ENCODE data around the gene COLEC12.
"Not testable (repeated sequence)": the region's sequence is repeated elsewhere in the genome, so short reads cannot be mapped to it uniquely, and the experiment has no call there.

The COLEC12 gene

DNA sequence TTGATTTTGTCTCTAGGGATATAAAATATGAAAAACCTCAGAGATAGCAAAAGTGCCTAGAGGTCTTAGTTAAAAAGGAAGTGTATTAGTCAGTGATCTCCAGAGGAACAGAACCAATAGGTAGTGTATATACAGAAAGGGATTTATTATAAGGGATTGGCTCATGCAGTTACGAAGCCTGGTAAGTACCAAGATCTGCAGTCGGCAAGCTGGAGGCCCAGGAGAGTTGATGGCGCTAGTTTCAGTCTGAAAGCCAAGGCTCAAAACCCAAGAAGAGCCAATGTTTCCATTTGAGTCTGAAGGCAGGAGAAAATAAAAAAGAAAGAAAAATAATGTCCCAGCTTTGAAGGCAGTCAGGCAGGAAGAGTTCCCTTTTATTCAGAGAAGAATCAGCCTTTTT lies 93.3 kb downstream of the COLEC12 start:
- no peak for DNase-seq

DNA sequence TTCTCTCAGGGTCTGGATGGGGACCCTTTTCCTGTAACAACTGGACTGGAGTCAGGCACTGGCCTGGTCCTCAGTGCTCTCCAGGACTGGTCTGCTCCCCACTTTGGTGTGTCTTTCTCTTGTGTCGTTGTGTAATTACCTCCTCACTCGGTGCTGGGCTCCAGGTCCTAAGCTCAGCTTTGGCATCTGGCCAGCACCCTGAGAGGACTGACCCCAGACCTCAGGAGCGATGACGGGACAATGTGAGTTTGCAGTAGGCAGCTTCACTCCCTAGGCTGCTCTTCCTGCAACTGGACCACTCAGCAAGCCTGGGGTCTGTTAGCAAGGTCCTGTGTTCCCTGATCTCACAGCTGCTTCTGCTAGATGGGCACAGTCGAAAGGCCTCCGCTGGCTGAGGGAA lies 93.8 kb downstream of the COLEC12 start:
- DNase-seq, result no peak

DNA sequence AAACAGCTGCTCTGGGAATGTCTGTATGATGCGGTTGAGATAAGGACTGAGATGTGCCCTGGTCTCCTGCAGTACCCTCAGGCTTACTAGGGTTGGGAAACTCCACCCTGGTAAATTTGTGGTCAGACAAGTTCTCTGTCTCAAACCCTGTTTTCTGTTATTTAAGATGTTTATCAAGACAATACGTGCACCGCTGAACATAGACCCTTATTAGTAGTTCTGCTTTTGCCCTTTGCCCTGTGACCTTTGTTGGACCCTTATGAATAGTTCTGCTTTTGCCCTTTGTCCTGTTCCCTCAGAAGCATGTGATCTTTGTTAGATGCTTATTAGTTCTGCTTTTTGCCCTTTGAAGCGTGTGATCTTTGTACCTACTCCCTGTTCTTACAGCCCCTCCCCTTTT lies 95.5 kb downstream of the COLEC12 start:
- DNase-seq, result not testable (repeated sequence)

DNA sequence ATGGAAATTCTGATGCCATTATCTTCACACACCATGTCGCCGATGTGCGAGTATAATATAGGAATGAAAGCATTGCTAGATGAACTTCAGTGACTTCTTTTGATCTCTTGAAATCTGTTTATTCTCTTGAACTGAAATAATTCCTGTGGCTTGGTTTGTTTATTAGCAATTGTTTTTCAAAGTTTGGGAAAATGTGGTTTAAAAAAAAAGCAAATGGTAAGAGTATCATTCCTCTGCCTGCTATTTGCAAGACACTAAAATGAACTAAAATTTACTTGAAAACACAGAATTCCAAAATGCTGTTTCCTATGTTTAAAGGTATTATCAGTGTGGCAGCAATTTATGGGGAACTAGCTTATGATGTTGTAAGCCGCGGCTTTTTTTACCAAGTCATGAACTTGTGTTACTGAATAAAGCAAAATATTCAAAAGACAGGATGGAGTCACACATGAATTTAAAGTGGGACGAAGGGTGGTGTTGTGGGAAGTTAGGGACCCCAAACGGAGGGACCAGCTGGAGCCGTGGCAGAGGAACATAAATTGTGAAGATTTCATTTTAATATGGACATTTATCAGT lies 96.4 kb downstream of the COLEC12 start:
- no peak for DNase-seq

DNA sequence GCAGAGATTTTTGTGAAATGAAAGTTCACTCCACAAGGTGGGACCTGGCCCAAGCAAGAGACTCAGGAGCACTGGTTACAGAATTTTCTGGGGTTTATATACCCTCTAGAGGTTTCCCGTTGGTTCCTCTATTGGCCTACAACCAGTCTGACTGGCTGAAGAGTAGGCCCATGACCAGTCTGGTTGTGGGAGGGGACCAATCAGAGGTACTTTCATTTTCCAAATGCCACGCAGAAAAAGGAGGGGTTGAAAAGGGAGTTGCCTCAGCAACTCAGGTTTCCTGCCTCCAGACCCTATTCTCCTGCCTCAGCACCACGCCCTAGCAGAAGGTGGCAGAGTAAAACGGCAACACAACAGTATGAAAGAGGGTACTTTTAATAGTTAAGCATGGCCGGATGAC lies 98.4 kb downstream of the COLEC12 start:
- no peak for DNase-seq

DNA sequence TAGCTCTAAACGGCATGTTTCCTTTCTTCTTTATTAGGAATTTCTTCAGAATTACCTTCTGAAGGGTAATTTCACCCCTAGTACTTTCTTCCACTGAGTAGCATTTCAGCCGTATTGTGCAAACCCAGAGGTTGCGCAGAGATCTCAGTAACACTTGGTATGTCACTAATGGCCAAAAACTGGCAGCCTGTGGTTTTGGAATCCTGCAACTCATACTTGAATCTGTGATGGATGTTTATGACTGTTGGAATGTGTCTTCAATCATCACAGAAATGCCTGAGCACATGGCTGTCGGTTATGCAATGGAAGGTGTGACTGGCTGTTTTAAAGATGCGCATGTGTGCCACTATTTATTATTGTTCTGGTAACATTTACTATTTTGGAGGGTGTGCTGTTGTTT lies 100.0 kb downstream of the COLEC12 start:
- peak in 1 of 2 donors; percentile 52 for DNase-seq

DNA sequence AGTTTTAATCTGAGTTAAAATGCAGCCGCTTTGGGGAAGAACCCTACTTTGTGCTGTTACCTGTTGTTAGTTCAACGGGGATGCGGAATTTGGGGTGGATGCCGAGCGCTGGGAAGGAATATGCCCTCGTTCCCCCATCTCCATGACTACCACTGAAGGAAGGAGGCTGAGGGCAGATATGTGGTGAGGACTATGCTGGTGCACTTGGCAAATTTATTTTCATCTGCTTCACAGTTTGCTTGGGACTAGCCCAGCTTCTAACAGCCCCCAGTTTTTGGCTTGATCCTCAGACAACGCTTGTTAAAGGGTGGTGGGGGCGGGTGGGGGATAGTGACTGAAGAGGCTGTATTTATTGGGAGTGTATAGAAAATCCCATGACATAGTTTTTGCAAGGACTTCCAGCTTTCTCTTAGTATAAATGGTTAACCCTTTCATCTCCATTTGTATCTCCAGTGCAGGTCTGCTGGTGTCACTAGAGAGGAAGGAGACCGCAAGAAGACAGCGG lies 100.8 kb downstream of the COLEC12 start:
- no peak for DNase-seq

DNA sequence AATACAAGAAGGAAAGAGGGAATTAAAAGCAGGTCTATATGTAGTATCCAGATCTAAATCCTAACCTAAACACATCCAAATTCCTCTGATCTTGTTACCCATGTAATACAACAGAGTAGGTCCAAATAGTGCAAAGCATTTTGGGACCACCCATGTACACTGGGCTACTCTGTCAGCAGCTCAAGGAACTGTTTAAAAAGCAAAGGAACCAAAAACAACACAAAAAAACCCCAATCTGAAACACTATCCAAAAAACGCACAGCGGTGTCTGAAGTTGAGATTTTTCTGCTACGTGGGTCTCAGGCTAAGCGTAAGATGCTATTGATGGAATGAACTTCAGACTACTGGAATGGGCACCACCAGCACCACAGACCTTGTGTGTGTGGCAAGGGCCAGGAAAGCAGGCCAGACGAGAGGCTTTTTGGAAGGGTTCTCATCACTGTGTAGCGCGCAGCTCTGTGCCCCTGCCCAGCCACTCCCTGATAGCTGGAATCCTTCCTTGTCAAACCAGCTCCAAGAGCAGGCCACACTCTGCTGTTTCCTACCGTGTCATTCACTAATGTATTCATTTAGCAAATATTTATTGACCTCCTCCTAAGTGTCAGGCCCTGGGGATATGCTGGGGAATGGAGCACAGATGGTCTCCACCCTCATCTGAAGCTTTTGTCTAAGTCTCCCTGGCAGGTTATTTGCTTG lies 101.4 kb downstream of the COLEC12 start:
- DNase-seq, result no peak

DNA sequence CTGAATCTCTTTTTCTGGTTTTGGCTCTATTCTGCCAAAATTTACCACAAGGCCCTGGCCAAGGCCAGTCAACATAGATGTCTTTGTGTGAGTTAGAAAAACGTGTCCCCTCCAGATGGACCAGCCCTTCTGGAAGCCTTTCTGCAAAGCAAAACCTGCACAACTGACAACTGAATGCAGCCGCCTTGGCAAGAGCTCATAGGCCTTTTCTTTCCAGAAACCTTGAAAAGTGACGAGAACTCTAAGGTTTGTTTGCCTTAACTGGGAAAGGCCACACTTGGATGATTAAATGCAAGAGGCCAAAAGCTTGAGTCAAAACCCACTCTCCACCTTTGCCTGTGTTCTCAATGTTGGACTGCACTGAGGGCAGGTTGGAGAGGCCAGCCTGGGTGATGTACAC lies 103.9 kb downstream of the COLEC12 start:
- no peak for DNase-seq

DNA sequence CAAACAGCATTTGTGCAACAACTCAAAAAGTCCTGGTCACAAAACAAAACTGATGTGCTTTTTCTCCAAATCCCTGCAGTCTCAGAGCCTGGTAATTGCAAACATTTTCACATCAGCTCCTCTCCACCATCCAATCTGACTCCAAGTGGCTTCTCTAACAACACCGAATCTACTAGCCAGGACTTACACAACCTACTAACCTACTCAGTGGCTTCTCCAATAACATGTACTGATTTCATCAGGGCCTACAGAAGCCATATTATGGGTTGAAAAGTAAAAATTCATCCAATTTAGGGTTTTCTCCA lies 104.3 kb downstream of the COLEC12 start:
- no peak for DNase-seq

DNA sequence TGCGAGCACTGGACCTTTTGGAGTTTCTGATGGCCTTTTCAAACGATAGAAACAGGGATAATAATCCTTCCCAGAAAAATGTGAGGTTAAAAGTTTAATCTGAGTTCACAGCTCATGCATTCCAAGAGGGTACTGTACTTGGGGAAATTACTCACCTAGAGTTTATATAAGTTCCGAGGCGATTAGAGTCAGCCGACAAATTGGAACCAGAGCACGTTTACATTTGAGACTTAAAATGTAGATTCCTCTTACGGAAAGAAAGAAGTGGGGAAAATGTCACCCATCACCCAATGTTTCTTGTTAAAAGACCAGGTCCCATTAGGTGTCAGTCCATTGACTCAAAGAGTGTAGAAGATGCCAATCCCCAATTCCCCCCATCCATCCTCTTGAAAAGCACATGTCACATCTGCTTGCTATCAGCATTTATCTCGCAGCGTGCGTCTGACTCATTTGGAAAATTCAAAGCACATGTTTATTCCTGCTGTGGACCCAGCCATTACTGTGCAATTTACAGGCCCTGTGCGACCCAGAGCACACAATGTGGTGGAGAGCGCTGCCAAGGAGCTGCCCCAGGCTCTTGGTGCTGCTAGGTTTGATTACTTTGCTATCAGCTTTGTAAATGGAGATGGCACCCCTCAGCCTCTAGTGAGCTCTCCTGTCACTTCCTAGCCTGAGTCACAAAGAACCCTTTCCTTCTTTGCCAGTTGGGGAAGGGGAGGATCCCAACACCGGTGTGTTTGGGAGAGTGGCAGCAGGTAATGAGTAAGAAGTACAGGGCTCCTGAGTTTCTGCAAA lies 104.8 kb downstream of the COLEC12 start:
- DNase-seq, result no peak

DNA sequence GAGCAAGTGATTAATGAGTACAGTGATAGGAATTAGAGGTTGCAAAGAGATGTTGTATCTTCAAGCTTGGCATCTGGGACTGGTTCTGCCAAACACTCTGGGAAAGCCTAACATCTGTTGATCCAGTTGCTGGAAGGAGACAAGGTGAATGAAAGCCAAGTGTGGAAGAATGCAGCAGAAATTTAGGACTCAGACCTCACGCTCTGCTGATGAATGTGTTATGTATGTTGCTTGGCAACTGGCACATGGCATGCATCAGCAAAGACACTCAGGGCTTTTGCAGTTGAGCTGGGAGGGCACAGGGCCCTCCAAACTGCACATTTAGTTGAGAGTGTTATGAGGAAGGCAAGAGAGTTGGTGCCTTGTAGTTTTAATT lies 105.5 kb downstream of the COLEC12 start:
- no peak for DNase-seq

DNA sequence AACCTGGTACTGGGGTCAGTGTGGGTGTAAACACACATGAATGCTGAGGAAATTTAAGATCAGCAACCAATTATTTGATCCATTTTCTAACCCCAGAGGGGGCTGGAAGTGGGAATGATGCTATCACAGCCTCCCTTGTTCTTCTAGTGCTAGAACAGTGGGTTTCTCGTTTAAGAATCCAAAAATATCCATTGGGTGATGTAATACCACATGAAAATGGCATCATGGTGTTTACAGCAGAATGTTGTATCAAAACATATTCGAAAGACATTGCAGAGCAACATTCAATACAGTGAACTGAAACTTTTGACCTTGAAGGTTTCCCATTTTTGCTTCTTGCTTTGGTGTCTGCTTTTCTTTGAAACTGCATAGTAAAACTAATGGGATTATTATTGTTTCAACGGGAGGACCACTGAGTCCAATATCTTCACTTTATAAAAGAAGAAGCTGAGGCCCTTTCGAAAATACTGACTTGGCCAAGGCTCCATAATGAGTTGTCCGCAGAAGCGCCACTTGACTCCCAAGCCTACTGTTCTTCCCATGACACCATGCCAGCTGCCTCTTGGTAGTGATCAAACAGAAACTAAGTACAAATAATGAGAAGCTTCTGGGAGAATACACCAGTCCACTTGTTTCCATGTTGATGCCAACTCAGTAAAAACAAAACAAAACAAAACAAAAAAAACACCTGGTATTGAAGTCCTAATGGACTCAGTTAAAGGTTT lies 106.1 kb downstream of the COLEC12 start:
- DNase-seq, result no peak

DNA sequence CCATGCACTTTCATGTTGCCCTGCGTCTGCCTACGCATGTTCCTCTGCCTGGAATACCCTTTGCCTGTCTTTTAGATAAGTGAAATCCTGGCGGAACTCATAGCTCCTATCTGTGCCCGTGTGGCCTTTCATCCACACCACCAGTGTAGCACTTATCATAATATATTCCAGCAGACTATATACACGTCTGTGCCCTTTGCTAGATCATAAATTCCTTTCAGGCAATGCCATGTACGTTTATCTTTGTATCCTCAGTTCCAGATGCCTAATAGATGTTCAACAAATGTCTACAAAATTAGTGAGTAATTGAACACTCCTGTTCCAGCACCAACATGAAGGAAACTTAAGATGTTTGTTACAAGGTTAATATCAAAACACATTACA lies 106.9 kb downstream of the COLEC12 start:
- no peak for DNase-seq

DNA sequence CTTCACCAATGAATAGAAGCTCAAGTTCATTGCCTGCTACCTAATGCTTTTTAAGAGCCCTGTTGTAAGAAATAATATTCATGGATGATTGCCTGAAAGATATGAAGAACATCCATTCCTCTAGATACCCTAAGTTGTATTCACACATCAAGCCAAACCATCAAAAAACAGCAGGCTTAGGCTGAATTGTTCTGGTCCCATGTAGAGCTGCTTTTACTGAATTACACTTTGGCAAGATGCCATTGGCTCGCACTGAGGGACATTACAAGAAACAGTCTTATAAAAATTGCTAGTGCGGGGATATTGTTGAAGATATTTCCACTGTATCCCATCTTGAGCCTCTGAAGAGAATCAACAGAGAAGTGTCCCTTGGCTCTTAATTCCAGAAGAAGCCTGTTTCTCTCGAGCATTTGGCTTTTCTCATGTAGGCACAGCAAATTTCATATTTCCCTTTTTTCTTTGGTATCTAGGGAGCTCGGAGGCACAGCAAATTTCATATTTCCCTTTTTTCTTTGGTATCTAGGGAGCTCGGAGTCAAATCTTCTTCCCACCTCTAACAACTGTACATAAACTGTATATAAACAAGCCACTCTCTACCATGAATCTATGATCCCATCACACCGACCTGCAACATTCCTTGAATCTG lies 107.5 kb downstream of the COLEC12 start:
- DNase-seq, result no peak

DNA sequence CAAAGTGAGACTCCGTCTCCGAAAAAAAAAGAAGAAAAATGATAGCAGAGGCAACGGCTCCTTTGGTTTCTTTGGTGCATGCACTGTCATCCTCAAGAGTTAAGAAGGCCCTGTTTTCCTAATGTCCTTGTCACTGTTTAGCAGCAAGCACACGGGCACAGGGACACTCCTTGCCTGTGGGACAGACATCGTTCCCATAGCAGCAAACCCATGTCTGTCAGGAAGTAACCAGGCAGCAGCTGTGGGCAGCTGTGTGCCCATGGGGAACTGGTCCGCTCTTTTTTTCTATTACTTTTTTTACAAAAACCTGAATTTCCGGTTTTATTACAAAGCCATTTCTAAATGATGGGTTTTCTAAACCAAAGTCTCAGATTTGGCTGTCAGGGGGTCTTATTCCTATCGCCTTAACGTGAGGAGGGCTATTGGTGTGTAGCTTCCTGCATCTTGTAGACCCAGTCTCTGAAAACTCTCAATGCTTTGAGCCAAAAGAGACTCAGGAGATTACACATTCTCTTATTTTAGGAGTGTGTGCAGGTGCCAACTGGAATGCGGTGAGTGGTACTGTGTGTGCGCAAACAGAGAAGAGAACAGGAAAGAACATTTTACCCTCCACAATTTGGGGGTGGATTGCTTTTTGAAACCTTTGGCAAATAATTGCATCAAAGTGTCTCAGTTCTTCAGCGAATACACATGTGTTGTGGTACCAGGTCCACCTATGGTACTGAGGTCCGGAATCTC lies 109.6 kb downstream of the COLEC12 start:
- DNase-seq, result no peak

DNA sequence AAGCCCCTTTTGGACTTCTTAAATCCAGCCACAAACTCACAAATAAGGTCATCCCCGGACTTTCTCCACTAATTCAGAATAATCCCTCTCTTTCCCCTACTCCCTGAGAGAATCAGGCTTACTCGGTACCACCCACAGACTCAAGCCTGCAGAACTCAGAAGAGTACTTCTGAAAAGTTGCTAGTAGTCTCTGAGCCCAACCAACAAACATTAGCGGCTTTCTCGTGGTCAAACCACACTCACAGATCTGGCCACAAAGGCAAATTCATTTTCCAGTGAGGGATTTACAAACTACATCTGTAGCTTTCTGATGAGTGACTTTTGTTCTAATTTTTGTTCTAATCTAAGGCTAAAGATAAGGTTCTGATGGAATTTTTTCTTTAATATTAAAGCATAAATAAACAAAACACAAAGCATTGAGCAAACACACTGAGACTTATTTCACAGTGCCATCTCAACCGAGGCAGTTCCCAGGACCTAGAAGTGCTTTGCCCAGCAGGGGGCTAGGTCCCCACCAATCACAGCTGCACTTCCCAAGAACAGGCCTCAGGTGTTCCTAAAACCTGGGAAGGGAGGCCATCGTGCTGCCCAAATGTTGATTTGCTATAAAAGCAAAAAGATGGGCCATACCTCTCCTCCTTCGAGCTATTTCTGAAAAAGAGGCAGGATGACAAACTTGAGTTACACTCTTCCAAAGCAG lies 110.7 kb downstream of the COLEC12 start:
- DNase-seq, result no peak

DNA sequence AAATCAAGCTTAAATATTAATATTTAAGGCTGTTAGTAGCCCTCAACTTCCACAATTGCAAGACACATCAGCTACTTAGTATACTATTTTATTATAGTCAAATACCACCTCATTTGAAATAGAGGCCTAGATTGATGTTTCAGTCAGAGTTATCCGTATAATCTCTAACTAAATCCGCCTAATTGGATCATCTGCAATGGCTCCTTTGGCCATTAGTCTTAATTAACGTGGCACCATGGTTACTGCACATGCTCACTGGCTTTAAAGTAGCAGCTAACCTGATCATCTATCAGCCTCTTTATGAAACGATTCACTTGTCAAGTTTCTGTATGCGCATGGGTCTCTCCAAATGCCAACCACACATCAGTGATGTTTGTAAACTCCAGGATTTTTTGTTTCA lies 112.3 kb downstream of the COLEC12 start:
- DNase-seq, result no peak

DNA sequence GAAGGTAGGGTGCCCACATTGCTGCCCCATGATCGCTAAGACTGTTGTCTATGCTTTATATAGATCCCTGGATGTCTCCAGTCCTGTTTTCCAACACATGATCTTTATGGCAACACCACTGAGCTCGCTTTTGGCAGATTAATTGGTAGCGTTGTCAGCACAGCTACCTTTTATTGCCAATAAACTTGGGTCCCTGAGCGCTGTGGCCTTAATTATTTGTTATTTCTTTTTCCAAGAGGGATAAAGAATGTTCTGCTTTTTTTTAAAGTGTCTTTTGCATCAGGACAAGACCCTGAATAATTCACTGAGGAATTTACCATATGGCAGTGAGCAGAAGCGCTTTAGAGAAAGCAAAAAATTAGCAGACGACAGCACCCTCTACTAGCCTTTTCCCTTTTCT lies 113.5 kb downstream of the COLEC12 start:
- no peak for DNase-seq

DNA sequence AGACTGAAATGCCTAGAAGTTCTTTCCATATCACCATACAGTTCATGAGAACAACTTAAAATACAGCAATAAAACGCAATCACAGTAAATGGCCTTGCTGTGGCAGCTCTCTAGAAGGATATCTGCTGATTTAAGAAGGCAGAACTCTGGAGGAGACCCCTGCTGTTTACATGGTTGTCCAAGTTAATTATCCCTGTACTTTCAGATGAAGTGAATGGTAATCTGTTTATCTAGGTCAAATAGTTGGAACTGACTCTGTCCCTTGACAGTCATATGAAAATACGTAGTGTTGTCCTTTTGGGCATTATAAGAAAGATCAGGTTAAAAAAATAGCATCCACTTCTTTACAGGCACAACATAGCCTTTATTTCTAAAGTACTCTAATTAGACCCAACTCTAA lies 115.6 kb downstream of the COLEC12 start:
- DNase-seq, result no peak

DNA sequence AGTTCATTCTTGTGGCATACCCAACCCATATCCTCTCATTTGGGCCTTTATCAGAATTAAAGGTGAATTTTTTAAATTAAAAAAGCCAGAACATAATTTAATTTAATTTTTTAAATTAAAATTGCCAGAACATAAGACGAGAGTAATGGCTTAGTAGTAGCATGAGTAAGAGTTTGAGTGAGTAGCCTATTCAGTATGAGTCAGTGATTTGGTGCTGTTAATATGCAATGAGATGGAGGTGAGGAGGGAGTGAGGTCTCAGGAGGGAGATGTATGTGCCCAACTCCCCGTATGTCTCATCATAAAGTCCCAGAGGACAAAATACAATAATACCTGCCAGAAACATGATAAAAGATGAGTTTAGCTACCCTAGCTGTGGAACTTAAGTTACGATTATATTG lies 117.4 kb downstream of the COLEC12 start:
- DNase-seq, result no peak
